Liver (tissue), 3 donors: Measurements from ENCODE around the gene SPATA31E1.

Experiments used
- CTCF ChIP-seq: fragments of 150-350 bp; IDR thresholded peaks from 2 replicates; pipeline ENCODE4 v1.5.1; 2017; ENCODE audit warnings: improper control_type of control experiment, low read depth, low read length; ENCODE audit not compliant: missing input control
- JUND ChIP-seq, 2 donors: IDR thresholded peaks; 2 replicates each; pipeline ENCODE4 v1.6.1; 2016; ENCODE audit warnings: antibody characterized with exemption in 2 of 2
- MAX ChIP-seq: IDR thresholded peaks from 2 replicates; pipeline ENCODE4 v1.6.1; 2016; ENCODE audit warnings: antibody characterized with exemption
- RAD21 ChIP-seq, 2 donors: IDR thresholded peaks; 2 replicates each; pipeline ENCODE4 v1.6.1; 2016; ENCODE audit warnings: antibody characterized with exemption in 2 of 2, mild to moderate bottlenecking in 2 of 2
- REST ChIP-seq: IDR thresholded peaks from 2 replicates; pipeline ENCODE4 v1.6.1; 2016; ENCODE audit warnings: antibody characterized with exemption, mild to moderate bottlenecking
- RXRA ChIP-seq, 2 donors: IDR thresholded peaks; 2 replicates each; pipeline ENCODE4 v1.6.1; 2017 to 2018; ENCODE audit warnings: antibody characterized with exemption in 2 of 2, mild to moderate bottlenecking in 1 of 2
- SP1 ChIP-seq: IDR thresholded peaks from 2 replicates; pipeline ENCODE4 v1.6.1; 2018; ENCODE audit warnings: antibody characterized with exemption, mild to moderate bottlenecking
- YY1 ChIP-seq: IDR thresholded peaks from 2 replicates; pipeline ENCODE4 v1.6.1; 2016; ENCODE audit warnings: antibody characterized with exemption, mild to moderate bottlenecking
- donor health status: healthy.
- donor health status: healthy.

- TF ChIP-seq MAX: no peak
- no peak for TF ChIP-seq CTCF
- TF ChIP-seq RXRA (IDR thresholded peaks at IDR 0.05): no peak
- TF ChIP-seq RAD21 (IDR thresholded peaks at IDR 0.05): no peak
- TF ChIP-seq JUND (IDR thresholded peaks at IDR 0.05): no peak
- TF ChIP-seq SP1: no peak
- TF ChIP-seq YY1: no peak
- no peak for TF ChIP-seq REST
These were observed 45.5 kb upstream of the SPATA31E1 start for GRCh38 chr9:87836951-87837705.
